ENCODE data around the gene CCDC116. TPM values are rescaled to one million over a fixed set of nuclear protein-coding genes. Genes with fewer than 3 reads are reported as not detected.

CCDC116 gene
- total RNA-seq: 0.13 and 0.14 TPM in 2 replicates

GRCh38 chr22:21632237-21632895, at the start of gene CCDC116:
Gene CCDC116, plus strand, starts transcription at chr22:21632760. Its CDS starts 422 bp downstream, at chr22:21633182.

DNA sequence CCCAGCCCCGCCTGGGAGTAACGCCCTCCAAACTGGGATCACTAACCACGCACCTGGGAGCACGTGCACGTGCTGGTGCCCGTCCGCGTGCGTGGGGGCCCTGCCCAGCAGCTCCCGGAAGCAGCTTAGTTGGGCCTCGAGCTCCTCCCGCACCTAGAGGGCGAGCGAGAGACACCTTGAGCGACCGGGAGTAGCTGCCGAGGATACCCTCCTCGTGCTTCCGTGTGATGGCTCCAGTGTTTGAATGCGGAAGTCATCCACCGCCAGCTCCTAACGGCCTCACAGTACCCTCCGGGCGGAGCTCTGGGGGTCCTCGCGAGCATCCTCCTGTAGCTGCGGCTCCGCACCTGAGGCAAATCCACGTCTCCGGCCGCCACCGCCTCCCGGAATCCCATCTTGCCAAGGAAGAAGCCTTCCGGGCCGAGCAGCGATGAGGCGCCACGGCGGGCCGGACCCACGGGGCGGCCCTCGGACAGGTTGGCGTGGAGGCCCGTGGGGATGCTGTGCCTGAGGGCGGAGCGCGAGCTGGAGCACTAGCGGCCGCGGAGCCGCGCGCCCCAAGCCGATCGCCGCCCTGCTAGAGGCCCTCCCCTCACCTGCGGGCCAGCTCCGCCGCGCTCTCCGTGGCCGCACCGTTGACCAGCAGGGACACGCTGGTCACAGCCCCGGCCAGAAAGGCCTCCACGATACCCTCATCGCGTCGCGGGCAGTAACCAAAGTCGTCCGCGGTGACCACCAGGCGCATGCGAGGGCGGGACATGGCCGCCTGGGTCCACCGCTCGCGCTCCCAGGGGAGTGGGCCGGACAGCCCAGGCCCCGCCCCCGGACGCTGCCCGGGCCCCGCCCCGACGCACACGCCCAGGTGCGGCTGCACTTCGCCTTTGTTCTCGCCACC, 3.1 kb upstream of the CCDC116 start, which contains the start of gene YDJC:
Gene YDJC, minus strand, starts transcription at position 768 of the 895 bp plus-strand sequence. Its CDS starts 8 bp downstream, at position 760.

GRCh38 chr22:21641789-21642583, 9.4 kb downstream of the CCDC116 start, which contains the start of gene SDF2L1:
Gene SDF2L1, plus strand, starts transcription at chr22:21642302. Its CDS starts 35 bp downstream, at chr22:21642337.

Small RNAs within 50 kb of the gene (small RNA-seq; reads per million reads assigned to genes)
- 5.1 reads per million, percentile 81 among the genes with 10 or more reads in this experiment for gene MIR301B

Other genes with a start within 250 kb of the CCDC116 start
- not detected in 2 replicates for gene RIMBP3B, start 249.0 kb upstream of the CCDC116 start, total RNA-seq
- gene HIC2, start 215.4 kb upstream of the CCDC116 start, total RNA-seq: 3.2 and 3.7 TPM in 2 replicates
- gene TMEM191C, start 165.4 kb upstream of the CCDC116 start, total RNA-seq: 0.07 and 0.40 TPM in 2 replicates
- not detected in 2 replicates for gene RIMBP3C, start 81.3 kb upstream of the CCDC116 start, total RNA-seq
- 76.7 and 77.7 TPM in 2 replicates for gene UBE2L3, start 65.0 kb upstream of the CCDC116 start, total RNA-seq
- gene YDJC, start 2.7 kb upstream of the CCDC116 start, total RNA-seq: 30.1 and 34.7 TPM in 2 replicates
- gene SDF2L1, start 9.5 kb downstream of the CCDC116 start, total RNA-seq: 24.8 and 26.5 TPM in 2 replicates
- gene PPIL2, start 33.3 kb downstream of the CCDC116 start, total RNA-seq: 30.2 and 36.0 TPM in 2 replicates
- 2.3 and 2.6 TPM in 2 replicates for gene YPEL1, start 103.0 kb downstream of the CCDC116 start, total RNA-seq
- 87.6 and 107 TPM in 2 replicates for gene MAPK1, start 234.9 kb downstream of the CCDC116 start, total RNA-seq